ENCODE data around the gene PRICKLE2. TPM values are rescaled to one million over a fixed set of nuclear protein-coding genes. Genes with fewer than 3 reads are reported as not detected.

The PRICKLE2 gene
- total and polyA plus RNA-seq, 7 donors: 0.34 to 4.9 (median 2.2) TPM

- H3K27me3 ChIP-seq (ENCODE audit: insufficient read depth in 3 of 3, low read length in 2 of 3): no peaks in the 10 kb centered on the region
- peak overlapping the region; percentile 56 for H3K27ac ChIP-seq
- peaks cover 5% of the 10 kb centered on the region for H3K4me1 ChIP-seq
- ATAC-seq: peak; percentile 48 to 78 (median 56)
- no peak for TF ChIP-seq CTCF (IDR thresholded peaks at IDR 0.05)
- peak in 1 of 2 donors; percentile 42 for DNase-seq
- H3K9me3 ChIP-seq: no peaks in the 10 kb centered on the region
- H3K36me3 ChIP-seq (ENCODE audit: insufficient read depth in 1 of 2, low read depth in 1 of 2): no peaks in the 10 kb centered on the region
- WGBS, 3 donors: 24 to 39% (median 27%) methylated on average over 9 of the region's 9 CpGs
- intact Hi-C loops (cut with DNase I): no loop called here
- H3K4me3 ChIP-seq: no peak overlapping the region
These were observed 38.0 kb downstream of the PRICKLE2 start for GRCh38 chr3:64187065-64187959.

- intact Hi-C loops (cut with DNase I): no loop called here
- 36 to 52% (median 37%) methylated on average over 2 of the region's 2 CpGs for WGBS, 3 donors
- DNase-seq: no peak
- Histone ChIP-seq H3K9me3 (no peaks in the 10 kb centered on the region), H3K36me3 (ENCODE audit: insufficient read depth in 1 of 2, low read depth in 1 of 2) (no peaks in the 10 kb centered on the region), H3K27ac (peak overlapping the region; percentile 56), H3K4me1 (peaks cover 5% of the 10 kb centered on the region), H3K27me3 (ENCODE audit: insufficient read depth in 3 of 3, low read length in 2 of 3) (no peaks in the 10 kb centered on the region), H3K4me3 (no peak overlapping the region)
- peak in 1 of 4 donors; percentile 20 for ATAC-seq
- no peak for TF ChIP-seq CTCF (IDR thresholded peaks at IDR 0.05)
These were observed 38.6 kb downstream of the PRICKLE2 start for GRCh38 chr3:64186667-64187064.

- 65 to 83% (median 78%) methylated on average over 2 of the region's 2 CpGs for WGBS, 3 donors
- H3K4me1 ChIP-seq: peaks cover 5% of the 10 kb centered on the region
- intact Hi-C loops (cut with DNase I): no loop called here
- no peaks in the 10 kb centered on the region for H3K27me3 ChIP-seq (ENCODE audit: insufficient read depth in 3 of 3, low read length in 2 of 3)
- DNase-seq (no peak), ATAC-seq (no peak)
- no peak overlapping the region for H3K27ac ChIP-seq
- no peaks in the 10 kb centered on the region for H3K36me3 ChIP-seq (ENCODE audit: insufficient read depth in 1 of 2, low read depth in 1 of 2)
- no peaks in the 10 kb centered on the region for H3K9me3 ChIP-seq
- H3K4me3 ChIP-seq: no peak overlapping the region
- TF ChIP-seq CTCF (IDR thresholded peaks at IDR 0.05): no peak
These were observed 39.8 kb downstream of the PRICKLE2 start for GRCh38 chr3:64185436-64185835.

GRCh38 chr3:64184621-64185020 lies 40.6 kb downstream of the PRICKLE2 start:
- no peak for TF ChIP-seq CTCF (IDR thresholded peaks at IDR 0.05)
- Histone ChIP-seq H3K9me3 (no peaks in the 10 kb centered on the region), H3K4me3 (no peak overlapping the region), H3K36me3 (ENCODE audit: insufficient read depth in 1 of 2, low read depth in 1 of 2) (no peaks in the 10 kb centered on the region), H3K27me3 (ENCODE audit: insufficient read depth in 3 of 3, low read length in 2 of 3) (no peaks in the 10 kb centered on the region), H3K4me1 (peaks cover 5% of the 10 kb centered on the region), H3K27ac (no peak overlapping the region)
- DNase-seq: no peak
- WGBS, 3 donors: 50 to 64% (median 53%) methylated on average over 3 of the region's 3 CpGs
- intact Hi-C loops (cut with DNase I): no loop called here
- ATAC-seq: peak in 3 of 4 donors; percentile 11 to 63 (median 29)
